ENCODE measurements around the gene ACYP2. TPM values are rescaled to one million over a fixed set of nuclear protein-coding genes. Genes with fewer than 3 reads are reported as not detected.
A peak's percentile ranks its signal among the peaks of the same experiment; 100 is the strongest.

ACYP2 gene
- total RNA-seq, 1 experiment from 2014 or later, result 20.2 TPM

DNA sequence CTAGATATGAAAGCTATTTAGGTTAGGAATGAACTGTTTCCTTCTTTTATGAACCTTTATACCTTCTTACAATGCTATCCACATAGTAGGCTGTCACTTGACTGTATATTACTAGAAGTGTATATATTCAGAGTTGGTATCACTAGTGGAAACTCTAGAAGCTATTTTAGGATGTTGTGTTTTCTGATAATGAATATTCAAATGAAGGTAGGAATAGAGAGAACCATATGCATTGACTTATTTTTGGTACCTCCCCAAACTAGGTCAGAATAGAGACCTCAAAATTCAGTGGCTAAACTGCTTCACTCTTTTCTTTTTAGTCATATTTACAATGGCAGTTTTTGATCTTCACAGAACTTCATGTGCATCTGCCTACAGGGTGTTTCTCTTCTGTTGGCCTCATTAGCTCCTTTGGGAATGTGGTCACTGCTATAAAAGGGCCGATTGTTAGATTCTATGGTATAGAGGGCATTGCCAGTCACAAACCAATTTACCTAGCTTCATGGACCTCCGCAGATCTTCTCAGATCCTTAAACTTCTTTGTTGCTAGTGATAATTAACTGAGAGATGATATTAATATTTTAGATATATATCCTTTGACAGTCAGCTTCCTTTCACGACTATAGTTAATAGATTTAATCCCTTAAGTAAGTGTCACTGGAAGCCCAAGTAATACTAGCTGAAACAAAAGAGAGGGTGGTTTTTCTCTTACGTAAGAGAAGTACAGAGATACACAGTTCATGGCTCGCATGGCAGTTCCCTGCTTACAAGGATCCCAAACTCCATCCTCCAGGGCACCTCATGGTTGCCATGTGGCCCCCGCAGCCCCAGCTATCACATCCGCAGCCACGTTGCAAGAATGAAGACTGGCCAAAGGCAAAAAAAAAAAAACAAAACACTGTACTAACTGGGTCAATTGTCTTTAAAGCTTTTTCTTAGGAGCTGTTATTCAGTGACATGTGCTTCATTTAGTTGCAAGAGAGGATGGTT lies 79.6 kb downstream of the ACYP2 start:
- no peak for DNase-seq (ENCODE audit: low read depth)
- in situ Hi-C loops (cut with HindIII; ENCODE audit: low pct_unique_long_range_greater_than_20kb, low sequenced_read_pairs), result no loop called here

DNA sequence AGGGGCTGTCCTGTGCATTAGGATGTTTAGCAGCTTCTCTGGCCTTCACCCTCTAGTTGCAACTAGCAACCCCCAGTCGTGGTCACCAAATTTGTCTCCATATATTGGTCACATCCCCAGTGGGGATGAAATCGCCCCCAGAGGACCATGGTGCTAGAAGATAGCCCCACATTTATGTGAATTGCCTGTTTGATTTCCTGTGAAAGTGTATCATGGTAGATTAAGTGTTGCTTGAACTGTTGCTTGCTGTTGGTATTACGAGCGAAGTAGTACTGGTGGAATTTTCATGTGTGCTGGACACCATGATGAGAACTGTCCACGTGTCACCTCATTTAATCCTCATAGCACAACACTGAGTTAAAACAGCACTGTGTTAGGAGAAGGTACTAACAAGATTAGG lies 81.2 kb downstream of the ACYP2 start:
- in situ Hi-C loops (cut with HindIII; ENCODE audit: low pct_unique_long_range_greater_than_20kb, low sequenced_read_pairs), result no loop called here
- no peak for DNase-seq (ENCODE audit: low read depth)

DNA sequence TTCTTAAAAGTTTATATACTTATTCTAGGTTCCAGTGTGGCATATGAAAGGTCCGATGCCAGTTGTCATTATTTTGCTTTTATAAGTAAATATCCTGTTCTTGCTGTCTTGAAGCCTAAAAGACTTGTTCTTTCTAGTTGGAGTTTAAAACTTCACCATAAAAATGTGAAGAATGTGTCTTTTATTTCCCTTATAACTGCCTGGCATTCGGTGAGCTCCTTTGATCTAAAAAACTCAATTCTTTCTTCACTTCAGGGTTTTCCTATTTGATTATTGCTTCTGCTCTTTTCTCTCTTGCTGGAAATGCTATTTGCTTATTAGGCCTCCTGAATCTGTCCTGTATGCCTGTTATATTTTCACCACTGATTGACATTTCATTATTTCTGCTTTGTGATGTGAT lies 89.1 kb downstream of the ACYP2 start:
- no peak for DNase-seq (ENCODE audit: low read depth)
- in situ Hi-C loops (cut with HindIII; ENCODE audit: low pct_unique_long_range_greater_than_20kb, low sequenced_read_pairs), result no loop called here

GRCh38 chr2:54206596-54206995 lies 91.2 kb downstream of the ACYP2 start:
- in situ Hi-C loops (cut with HindIII; ENCODE audit: low pct_unique_long_range_greater_than_20kb, low sequenced_read_pairs), result no loop called here
- DNase-seq (ENCODE audit: low read depth), result peak; percentile 14

- no peak for DNase-seq (ENCODE audit: low read depth)
- in situ Hi-C loops (cut with HindIII; ENCODE audit: low pct_unique_long_range_greater_than_20kb, low sequenced_read_pairs), result no loop called here
Observed at GRCh38 chr2:54207666-54208195, 92.3 kb downstream of the ACYP2 start.

- in situ Hi-C loops (cut with HindIII; ENCODE audit: low pct_unique_long_range_greater_than_20kb, low sequenced_read_pairs), result no loop called here
- no peak for DNase-seq (ENCODE audit: low read depth)
Observed at GRCh38 chr2:54208364-54209240, 93.2 kb downstream of the ACYP2 start.

DNA sequence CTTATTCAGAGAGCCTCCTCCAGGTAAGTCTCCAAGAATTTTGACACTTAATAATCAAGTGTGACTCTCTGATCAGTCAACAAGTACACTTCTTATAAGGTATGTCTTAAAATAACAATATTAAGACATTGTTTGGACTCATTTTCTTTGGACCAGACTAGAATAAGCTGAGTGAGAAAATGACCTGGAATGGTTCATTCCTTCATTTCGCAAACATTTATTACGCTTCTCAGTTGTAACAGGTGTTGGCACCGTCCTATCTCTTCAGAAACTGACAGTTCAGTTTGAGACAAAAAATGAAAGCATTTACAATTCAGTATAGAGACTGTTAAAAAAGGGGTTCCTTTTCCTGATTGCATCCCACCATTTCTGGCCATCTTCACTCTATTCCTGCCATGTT lies 94.0 kb downstream of the ACYP2 start:
- in situ Hi-C loops (cut with HindIII; ENCODE audit: low pct_unique_long_range_greater_than_20kb, low sequenced_read_pairs), result no loop called here
- no peak for DNase-seq (ENCODE audit: low read depth)

DNA sequence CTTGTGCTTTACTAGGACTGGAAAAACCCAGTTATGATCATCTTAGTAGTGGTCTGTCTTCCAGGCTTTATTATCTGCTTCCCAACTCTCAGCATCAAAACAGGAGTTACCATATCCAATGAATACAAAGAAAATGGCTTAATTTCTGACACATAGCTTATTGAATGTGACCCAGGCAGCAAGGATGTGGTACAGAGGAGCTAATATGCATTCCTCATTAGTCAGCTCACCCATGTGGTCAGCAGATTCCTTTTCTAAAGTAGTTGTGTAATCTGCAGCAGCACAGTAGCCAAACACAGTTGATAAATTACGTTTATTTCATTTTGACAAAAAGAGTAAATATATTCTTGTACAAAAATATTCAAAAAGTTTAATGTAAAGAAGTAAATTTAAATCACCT lies 97.0 kb downstream of the ACYP2 start:
- peak; percentile 35 for DNase-seq (ENCODE audit: low read depth)
- in situ Hi-C loops (cut with HindIII; ENCODE audit: low pct_unique_long_range_greater_than_20kb, low sequenced_read_pairs), result no loop called here

GRCh38 chr2:54213082-54213481 lies 97.7 kb downstream of the ACYP2 start:
- DNase-seq (ENCODE audit: low read depth), result no peak
- in situ Hi-C loops (cut with HindIII; ENCODE audit: low pct_unique_long_range_greater_than_20kb, low sequenced_read_pairs), result no loop called here

DNA sequence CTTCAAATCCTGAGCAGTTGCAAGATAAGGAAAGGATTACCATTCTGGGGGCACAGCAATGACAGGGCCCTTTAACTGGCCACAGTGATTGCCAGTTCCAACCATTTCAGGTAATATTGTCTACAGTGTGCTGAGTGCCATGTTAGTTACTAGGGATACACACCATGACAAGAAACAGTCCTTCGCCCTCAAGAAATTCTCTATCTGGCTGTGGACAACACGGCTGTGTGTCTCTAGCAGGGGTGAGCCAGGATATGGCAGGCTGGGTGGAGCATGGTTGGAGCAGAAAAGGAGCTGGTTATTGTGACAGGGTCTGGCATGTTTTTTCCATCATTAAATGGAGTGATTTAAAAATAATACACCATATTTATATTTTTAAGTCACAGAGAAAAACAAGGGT lies 109.6 kb downstream of the ACYP2 start:
- in situ Hi-C loops (cut with HindIII; ENCODE audit: low pct_unique_long_range_greater_than_20kb, low sequenced_read_pairs), result no loop called here
- no peak for DNase-seq (ENCODE audit: low read depth)

DNA sequence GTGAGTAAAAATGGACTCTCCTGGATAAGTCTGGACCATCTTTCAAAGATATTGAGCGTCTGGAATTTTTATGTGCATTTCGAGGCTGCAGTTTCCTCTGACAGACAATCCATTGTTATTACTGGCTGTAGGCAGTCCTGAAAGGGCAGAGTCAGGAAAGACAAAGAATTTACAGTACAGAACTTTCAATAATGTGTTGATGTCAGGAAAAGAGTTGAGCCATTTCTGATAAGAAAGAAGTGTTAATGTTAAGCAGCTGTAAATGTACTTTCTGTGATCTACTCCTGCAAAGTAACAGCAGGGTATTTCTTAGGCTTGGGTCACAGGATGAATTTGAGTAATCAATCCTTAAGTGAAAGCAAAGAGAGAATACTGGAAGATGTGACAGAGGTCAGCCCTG lies 110.8 kb downstream of the ACYP2 start:
- in situ Hi-C loops (cut with HindIII; ENCODE audit: low pct_unique_long_range_greater_than_20kb, low sequenced_read_pairs), result no loop called here
- DNase-seq (ENCODE audit: low read depth), result no peak

DNA sequence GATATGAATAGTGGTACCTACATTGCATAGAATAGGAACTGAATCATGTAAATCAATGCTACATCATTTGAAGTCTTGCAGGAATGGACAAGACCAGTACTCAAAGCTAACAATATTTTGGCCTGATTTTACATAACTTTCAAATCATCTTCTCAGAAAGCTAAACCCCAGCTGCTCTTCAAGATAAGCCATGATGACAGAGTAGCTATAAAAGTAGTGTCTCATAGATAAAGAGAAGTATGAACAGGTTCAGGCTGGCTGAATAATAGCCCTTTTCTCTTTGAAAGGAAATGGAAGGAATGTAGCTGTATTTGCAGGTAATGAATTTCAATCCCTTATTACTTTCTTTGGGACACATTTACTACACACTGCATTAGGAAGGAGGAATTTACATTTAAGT lies 112.4 kb downstream of the ACYP2 start:
- in situ Hi-C loops (cut with HindIII; ENCODE audit: low pct_unique_long_range_greater_than_20kb, low sequenced_read_pairs), result no loop called here
- DNase-seq (ENCODE audit: low read depth), result no peak

GRCh38 chr2:54228945-54229344 lies 113.5 kb downstream of the ACYP2 start:
- in situ Hi-C loops (cut with HindIII; ENCODE audit: low pct_unique_long_range_greater_than_20kb, low sequenced_read_pairs), result no loop called here
- no peak for DNase-seq (ENCODE audit: low read depth)

GRCh38 chr2:54233832-54234649 lies 118.6 kb downstream of the ACYP2 start:
- DNase-seq (ENCODE audit: low read depth), result no peak
- in situ Hi-C loops (cut with HindIII; ENCODE audit: low pct_unique_long_range_greater_than_20kb, low sequenced_read_pairs), result no loop called here

GRCh38 chr2:54237428-54237827 lies 122.0 kb downstream of the ACYP2 start:
- no peak for DNase-seq (ENCODE audit: low read depth)
- in situ Hi-C loops (cut with HindIII; ENCODE audit: low pct_unique_long_range_greater_than_20kb, low sequenced_read_pairs), result no loop called here

DNA sequence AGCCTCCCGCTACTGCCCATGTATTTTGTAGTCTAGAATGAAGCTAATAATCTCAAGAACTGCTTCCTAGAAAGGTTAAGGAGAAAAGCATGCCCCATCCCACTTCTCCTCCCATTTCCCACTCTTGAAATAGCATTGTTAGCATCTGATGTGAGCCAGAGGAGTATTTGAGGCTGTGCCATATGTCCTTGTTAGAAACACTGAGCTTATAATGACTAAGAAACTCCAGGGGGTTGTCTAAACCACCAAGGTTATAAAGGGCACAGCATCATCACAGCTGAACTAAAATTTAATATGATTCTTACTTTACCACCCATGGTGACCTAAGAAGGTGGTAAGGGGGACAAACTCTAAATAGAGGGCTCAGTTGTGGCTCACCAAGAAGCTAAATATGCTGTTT lies 124.0 kb downstream of the ACYP2 start:
- no peak for DNase-seq (ENCODE audit: low read depth)
- in situ Hi-C loops (cut with HindIII; ENCODE audit: low pct_unique_long_range_greater_than_20kb, low sequenced_read_pairs), result no loop called here

DNA sequence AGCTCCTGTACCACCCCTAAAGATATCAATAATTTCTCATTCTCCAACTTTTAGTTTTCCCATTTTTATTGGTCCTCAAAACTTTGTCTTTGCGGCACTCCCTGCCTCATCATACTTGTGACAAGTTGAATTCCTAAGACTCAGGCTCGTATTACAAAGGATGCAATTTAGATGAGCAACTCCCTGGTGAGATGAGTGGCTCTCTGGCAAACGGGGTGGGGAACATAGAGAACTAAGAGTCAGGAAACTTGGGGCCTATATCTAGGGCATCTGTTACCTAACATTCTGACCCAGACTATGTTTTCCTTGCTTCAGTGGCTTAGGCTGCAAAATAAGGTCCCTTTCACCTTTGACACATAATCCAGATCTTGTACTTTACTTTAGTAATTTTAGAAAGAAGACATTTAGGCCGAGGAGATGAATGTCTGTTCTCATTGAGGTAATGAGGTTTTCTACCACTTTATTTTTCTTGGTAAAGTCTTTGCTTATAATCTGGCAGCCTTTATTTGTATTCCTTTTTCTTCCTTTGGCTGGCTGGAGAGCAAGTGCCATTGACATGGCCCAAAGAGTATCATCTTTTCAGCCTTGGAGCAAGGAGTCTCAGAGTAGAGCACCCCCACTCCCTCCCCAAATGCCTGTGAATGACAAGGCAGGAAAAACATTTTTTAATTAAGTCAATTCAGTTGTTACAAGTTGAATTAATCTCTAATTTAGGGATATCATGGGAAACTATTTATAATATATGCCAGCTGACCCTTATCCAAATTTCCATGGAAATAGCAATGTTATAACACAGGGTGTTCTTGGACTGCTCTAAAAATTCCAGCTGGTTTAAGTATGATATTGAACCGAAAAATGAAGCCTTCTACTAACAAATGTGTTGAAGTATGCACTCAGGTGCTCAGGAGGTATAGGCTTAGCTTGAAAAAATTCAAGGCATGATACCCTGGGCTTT lies 125.4 kb downstream of the ACYP2 start:
- no peak for DNase-seq (ENCODE audit: low read depth)
- in situ Hi-C loops (cut with HindIII; ENCODE audit: low pct_unique_long_range_greater_than_20kb, low sequenced_read_pairs), result no loop called here

Data from Caki2 (cell line).